ENCODE data around the gene STIM2.
"Not testable (repeated sequence)": the region's sequence is repeated elsewhere in the genome, so short reads cannot be mapped to it uniquely, and the experiment has no call there.

Gene STIM2

DNA sequence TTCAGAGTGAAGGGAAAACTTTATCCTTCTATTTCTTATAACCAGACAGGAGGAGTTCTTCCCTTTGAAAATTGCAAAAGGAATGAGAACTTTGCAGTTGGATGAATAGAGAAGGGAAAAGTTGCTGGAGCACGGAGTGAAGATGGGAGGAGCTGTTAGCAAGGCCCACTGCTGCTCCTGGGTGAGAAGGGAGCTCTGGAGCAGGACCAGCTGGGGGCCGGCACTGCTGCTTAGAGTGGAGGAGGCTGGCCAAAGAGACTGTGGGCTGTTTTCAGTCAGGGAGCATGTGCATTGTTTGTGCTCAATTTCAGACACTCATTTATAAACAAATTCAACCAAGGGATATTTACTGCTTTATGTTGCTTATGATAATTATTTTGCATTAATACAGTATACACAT, 164.2 kb downstream of the STIM2 start:
- Histone ChIP-seq H3K9me3 (ENCODE audit: low read length) (no peaks in the 10 kb centered on the region), H3K9me2 (ENCODE audit: low read depth, low read length) (no peaks in the 10 kb centered on the region), H3K27me3 (ENCODE audit: insufficient read depth, low read length) (no peaks in the 10 kb centered on the region), H3K4me2 (ENCODE audit: low read length) (no peak overlapping the region), H3F3A (ENCODE audit: insufficient read depth, low read length) (no peaks in the 10 kb centered on the region), H2AFZ (ENCODE audit: low read length) (no peak overlapping the region), H3K79me2 (ENCODE audit: insufficient read depth, low read length) (no peaks in the 10 kb centered on the region), H3K27ac (ENCODE audit: low read depth, low read length, poor library complexity, severe bottlenecking) (no peak overlapping the region), H3K36me3 (ENCODE audit: insufficient read depth, low read length) (peaks cover 36% of the 10 kb centered on the region), H3K4me1 (ENCODE audit: insufficient read depth, low read length, severe bottlenecking) (no peaks in the 10 kb centered on the region), H3K4me3 (ENCODE audit: low read depth, low read length, poor library complexity, severe bottlenecking) (no peak overlapping the region), H4K20me1 (ENCODE audit: insufficient read depth, low read length) (no peaks in the 10 kb centered on the region), H3K9ac (ENCODE audit: low read length) (no peak overlapping the region)
- no peak for TF ChIP-seq EZH2 (IDR thresholded peaks at IDR 0.05; ENCODE audit: borderline replicate concordance, low read length)
- TF ChIP-seq, protein P1, sequence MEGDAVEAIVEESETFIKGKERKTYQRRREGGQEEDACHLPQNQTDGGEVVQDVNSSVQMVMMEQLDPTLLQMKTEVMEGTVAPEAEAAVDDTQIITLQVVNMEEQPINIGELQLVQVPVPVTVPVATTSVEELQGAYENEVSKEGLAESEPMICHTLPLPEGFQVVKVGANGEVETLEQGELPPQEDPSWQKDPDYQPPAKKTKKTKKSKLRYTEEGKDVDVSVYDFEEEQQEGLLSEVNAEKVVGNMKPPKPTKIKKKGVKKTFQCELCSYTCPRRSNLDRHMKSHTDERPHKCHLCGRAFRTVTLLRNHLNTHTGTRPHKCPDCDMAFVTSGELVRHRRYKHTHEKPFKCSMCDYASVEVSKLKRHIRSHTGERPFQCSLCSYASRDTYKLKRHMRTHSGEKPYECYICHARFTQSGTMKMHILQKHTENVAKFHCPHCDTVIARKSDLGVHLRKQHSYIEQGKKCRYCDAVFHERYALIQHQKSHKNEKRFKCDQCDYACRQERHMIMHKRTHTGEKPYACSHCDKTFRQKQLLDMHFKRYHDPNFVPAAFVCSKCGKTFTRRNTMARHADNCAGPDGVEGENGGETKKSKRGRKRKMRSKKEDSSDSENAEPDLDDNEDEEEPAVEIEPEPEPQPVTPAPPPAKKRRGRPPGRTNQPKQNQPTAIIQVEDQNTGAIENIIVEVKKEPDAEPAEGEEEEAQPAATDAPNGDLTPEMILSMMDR (IDR thresholded peaks at IDR 0.05; ENCODE audit: low read length) = no peak

DNA sequence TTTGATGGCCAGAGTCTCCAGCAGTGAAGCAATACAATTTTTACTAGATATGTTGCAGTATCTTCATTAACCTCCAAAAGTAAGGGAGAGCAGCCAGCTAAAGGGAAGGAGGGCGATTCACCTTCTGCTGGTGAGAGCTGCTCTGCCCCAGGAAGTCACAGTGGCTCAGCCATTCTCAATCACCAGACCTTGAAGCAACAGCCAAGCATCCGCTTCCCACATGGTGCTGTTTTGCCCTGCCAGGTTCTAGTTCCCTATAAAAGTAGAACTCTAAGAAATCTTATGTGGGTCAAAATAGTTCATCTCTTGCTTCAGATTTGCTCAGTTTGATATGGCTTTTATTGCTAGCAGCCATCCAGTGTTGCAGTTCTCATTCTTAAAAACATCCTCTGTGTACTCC, 166.8 kb downstream of the STIM2 start:
- no peak overlapping the region for H3K4me3 ChIP-seq (ENCODE audit: low read depth, low read length, poor library complexity, severe bottlenecking)

DNA sequence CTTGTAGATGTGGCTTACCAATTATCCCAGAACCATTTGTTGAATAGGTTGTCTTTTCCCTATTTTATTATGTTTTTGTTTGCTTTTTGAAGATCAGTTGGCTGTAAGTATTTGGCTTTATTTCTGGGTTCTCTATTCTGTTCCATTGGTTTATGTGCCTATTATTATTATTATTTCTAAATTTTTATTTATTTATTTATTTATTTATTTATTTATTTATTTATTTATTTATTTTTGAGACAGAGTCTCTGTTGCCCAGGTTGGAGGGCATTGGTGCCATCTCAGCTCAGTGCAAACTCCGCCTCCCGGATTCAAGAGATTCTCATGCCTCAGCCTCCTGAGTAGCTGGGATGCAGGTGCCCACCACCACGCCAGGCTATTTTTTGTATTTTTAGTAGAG, 174.5 kb downstream of the STIM2 start:
- H3K36me3 ChIP-seq (ENCODE audit: insufficient read depth, low read length); H3K4me2 ChIP-seq (ENCODE audit: low read length); H3K4me1 ChIP-seq (ENCODE audit: insufficient read depth, low read length, severe bottlenecking); H4K20me1 ChIP-seq (ENCODE audit: insufficient read depth, low read length); H3K27ac ChIP-seq (ENCODE audit: low read depth, low read length, poor library complexity, severe bottlenecking); H3K27me3 ChIP-seq (ENCODE audit: insufficient read depth, low read length); H2AFZ ChIP-seq (ENCODE audit: low read length); H3K4me3 ChIP-seq (ENCODE audit: low read depth, low read length, poor library complexity, severe bottlenecking); H3K79me2 ChIP-seq (ENCODE audit: insufficient read depth, low read length); H3K9me2 ChIP-seq (ENCODE audit: low read depth, low read length); H3F3A ChIP-seq (ENCODE audit: insufficient read depth, low read length); H3K9me3 ChIP-seq (ENCODE audit: low read length); H3K9ac ChIP-seq (ENCODE audit: low read length): not testable (repeated sequence)

More for the DNA sequence above, 166.8 kb downstream of the STIM2 start:
- Histone ChIP-seq H4K20me1 (ENCODE audit: insufficient read depth, low read length) (no peaks in the 10 kb centered on the region), H3K4me1 (ENCODE audit: insufficient read depth, low read length, severe bottlenecking) (no peaks in the 10 kb centered on the region), H3K27ac (ENCODE audit: low read depth, low read length, poor library complexity, severe bottlenecking) (no peak overlapping the region), H3F3A (ENCODE audit: insufficient read depth, low read length) (no peaks in the 10 kb centered on the region), H3K79me2 (ENCODE audit: insufficient read depth, low read length) (no peaks in the 10 kb centered on the region), H3K9me3 (ENCODE audit: low read length) (no peaks in the 10 kb centered on the region), H3K4me2 (ENCODE audit: low read length) (no peak overlapping the region), H3K9ac (ENCODE audit: low read length) (no peak overlapping the region), H3K27me3 (ENCODE audit: insufficient read depth, low read length) (no peaks in the 10 kb centered on the region), H2AFZ (ENCODE audit: low read length) (no peak overlapping the region), H3K36me3 (ENCODE audit: insufficient read depth, low read length) (peaks cover 18% of the 10 kb centered on the region), H3K9me2 (ENCODE audit: low read depth, low read length) (no peaks in the 10 kb centered on the region)
- TF ChIP-seq, protein P1 (IDR thresholded peaks at IDR 0.05; ENCODE audit: low read length) = no peak
- TF ChIP-seq EZH2 (IDR thresholded peaks at IDR 0.05; ENCODE audit: borderline replicate concordance, low read length) = no peak

DNA sequence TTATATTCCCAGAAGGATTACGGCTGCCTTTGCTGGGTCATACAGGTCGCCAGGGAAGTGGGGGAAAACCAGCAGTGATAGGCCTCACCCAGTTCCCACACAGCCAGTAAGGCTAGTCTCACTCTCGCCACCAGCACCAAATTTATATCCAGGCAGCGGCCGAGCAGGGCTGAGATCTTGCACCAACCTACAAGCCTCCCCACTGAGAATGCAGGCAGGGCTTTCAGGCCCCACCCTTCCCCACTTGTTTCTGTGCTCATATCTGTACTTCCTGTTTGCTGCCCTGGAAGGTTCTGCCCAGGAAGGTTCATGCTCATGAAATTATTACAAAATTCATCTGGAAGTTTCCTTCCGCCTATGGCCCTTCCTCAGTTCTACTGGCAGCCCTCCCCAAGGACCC, 179.7 kb downstream of the STIM2 start:
- Histone ChIP-seq H3K4me1 (ENCODE audit: insufficient read depth, low read length, severe bottlenecking) (no peaks in the 10 kb centered on the region), H3K36me3 (ENCODE audit: insufficient read depth, low read length) (no peaks in the 10 kb centered on the region), H3K9me2 (ENCODE audit: low read depth, low read length) (no peaks in the 10 kb centered on the region), H3K9me3 (ENCODE audit: low read length) (no peaks in the 10 kb centered on the region), H4K20me1 (ENCODE audit: insufficient read depth, low read length) (no peaks in the 10 kb centered on the region), H3K4me2 (ENCODE audit: low read length) (no peak overlapping the region), H3F3A (ENCODE audit: insufficient read depth, low read length) (no peaks in the 10 kb centered on the region), H3K79me2 (ENCODE audit: insufficient read depth, low read length) (no peaks in the 10 kb centered on the region), H3K27ac (ENCODE audit: low read depth, low read length, poor library complexity, severe bottlenecking) (no peak overlapping the region), H3K27me3 (ENCODE audit: insufficient read depth, low read length) (no peaks in the 10 kb centered on the region), H2AFZ (ENCODE audit: low read length) (no peak overlapping the region), H3K9ac (ENCODE audit: low read length) (no peak overlapping the region), H3K4me3 (ENCODE audit: low read depth, low read length, poor library complexity, severe bottlenecking) (no peak overlapping the region)
- TF ChIP-seq, protein P1 (IDR thresholded peaks at IDR 0.05; ENCODE audit: low read length) = no peak
- no peak for TF ChIP-seq EZH2 (IDR thresholded peaks at IDR 0.05; ENCODE audit: borderline replicate concordance, low read length)

All from OCI-LY1 (cell line).